H1 (cell line): ENCODE measurements around the gene ST6GALNAC3.

ENCODE experiments used
- CEBPB ChIP-seq: IDR thresholded peaks from 2 replicates; pipeline ENCODE4 v1.6.1; 2012; ENCODE audit warnings: low read depth, low read length
- POLR2A ChIP-seq, 2 experiments: IDR thresholded peaks; 1 replicate in 1 of 2; 2 replicates in 1 of 2; pipeline ENCODE4 v1.6.1; 2011; ENCODE audit warnings: low read depth in 2 of 2, low read length in 2 of 2, mild to moderate bottlenecking in 2 of 2; ENCODE audit errors: control extremely low read depth in 1 of 2
- RFX5 ChIP-seq: IDR thresholded peaks from 2 replicates; pipeline ENCODE4 v1.6.1; 2011; ENCODE audit warnings: low read depth, low read length, improper control_type of control experiment, borderline replicate concordance
- SIN3A ChIP-seq, 2 experiments: IDR thresholded peaks in 1 of 2; conservative IDR thresholded peaks in 1 of 2; 2 replicates each; pipeline ENCODE4 v1.6.1; 2011 to 2012; ENCODE audit warnings: low read length in 2 of 2, improper control_type of control experiment in 1 of 2, low read depth in 1 of 2, mild to moderate bottlenecking in 1 of 2
- SP1 ChIP-seq: IDR thresholded peaks from 2 replicates; pipeline ENCODE4 v1.6.1; 2011; ENCODE audit warnings: low read depth, low read length
- SUZ12 ChIP-seq: fragments of 200-600 bp; sonication (generic); IDR thresholded peaks from 2 replicates; pipeline ENCODE4 v1.6.1; 2012; ENCODE audit warnings: mild to moderate bottlenecking, inconsistent platforms, low read length, moderate library complexity, mixed read lengths
- TF ChIP-seq, protein P1 (sequence below), 3 experiments: IDR thresholded peaks; 1 replicate in 2 of 3; 2 replicates in 1 of 3; pipeline versions ENCODE4 v1.5.1 to v1.6.1; 2011; ENCODE audit warnings: low read length in 3 of 3, mild to moderate bottlenecking in 3 of 3, inconsistent platforms in 2 of 3, low read depth in 1 of 3, moderate library complexity in 1 of 3; ENCODE audit not compliant: insufficient read depth in 1 of 3; ENCODE audit errors: control extremely low read depth in 1 of 3

- no peak for TF ChIP-seq POLR2A (IDR thresholded peaks at IDR 0.05; ENCODE audit: control extremely low read depth in 1 of 2, low read depth in 2 of 2, low read length in 2 of 2)
- TF ChIP-seq, protein P1, sequence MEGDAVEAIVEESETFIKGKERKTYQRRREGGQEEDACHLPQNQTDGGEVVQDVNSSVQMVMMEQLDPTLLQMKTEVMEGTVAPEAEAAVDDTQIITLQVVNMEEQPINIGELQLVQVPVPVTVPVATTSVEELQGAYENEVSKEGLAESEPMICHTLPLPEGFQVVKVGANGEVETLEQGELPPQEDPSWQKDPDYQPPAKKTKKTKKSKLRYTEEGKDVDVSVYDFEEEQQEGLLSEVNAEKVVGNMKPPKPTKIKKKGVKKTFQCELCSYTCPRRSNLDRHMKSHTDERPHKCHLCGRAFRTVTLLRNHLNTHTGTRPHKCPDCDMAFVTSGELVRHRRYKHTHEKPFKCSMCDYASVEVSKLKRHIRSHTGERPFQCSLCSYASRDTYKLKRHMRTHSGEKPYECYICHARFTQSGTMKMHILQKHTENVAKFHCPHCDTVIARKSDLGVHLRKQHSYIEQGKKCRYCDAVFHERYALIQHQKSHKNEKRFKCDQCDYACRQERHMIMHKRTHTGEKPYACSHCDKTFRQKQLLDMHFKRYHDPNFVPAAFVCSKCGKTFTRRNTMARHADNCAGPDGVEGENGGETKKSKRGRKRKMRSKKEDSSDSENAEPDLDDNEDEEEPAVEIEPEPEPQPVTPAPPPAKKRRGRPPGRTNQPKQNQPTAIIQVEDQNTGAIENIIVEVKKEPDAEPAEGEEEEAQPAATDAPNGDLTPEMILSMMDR (IDR thresholded peaks at IDR 0.05; ENCODE audit: control extremely low read depth in 1 of 3, insufficient read depth in 1 of 3, low read depth in 1 of 3, low read length in 3 of 3): no peak
- no peak for TF ChIP-seq CEBPB
- TF ChIP-seq SUZ12: no peak
- TF ChIP-seq SP1: no peak
- TF ChIP-seq RFX5: no peak
- no peak for TF ChIP-seq SIN3A (conservative IDR thresholded peaks at IDR 0.05 in 1 of 2, IDR thresholded peaks at IDR 0.05 in 1 of 2; ENCODE audit: low read depth in 1 of 2, low read length in 2 of 2)
These were observed 279.7 kb downstream of the ST6GALNAC3 start for GRCh38 chr1:76354236-76354635.
